Fibroblast of the aortic adventitia (primary cell): ENCODE data around the gene KIFBP. TPM values are rescaled to one million over a fixed set of nuclear protein-coding genes. Genes with fewer than 3 reads are reported as not detected.

ENCODE experiments used
- DNase-seq: peaks from one replicate; pipeline ENCODE4 v3.0.0-alpha.2; 2010; ENCODE audit warnings: low read depth
- H3K4me3 ChIP-seq: 2 replicates; pipeline ENCODE4 v1.5.1; 2011; ENCODE audit warnings: low read depth, mild to moderate bottlenecking, control low read depth, low read length, moderate library complexity
- CTCF ChIP-seq: IDR thresholded peaks from 2 replicates; pipeline ENCODE4 v1.5.1; 2011; ENCODE audit warnings: mild to moderate bottlenecking, low read length, control low read depth, inconsistent platforms; ENCODE audit not compliant: insufficient read depth
- total RNA-seq: library from RNA; depleted of rRNA; stranded (reverse); fragments of >200 nt; gene quantifications from 2 replicates; pipeline ENCODE4 v1.2.3, GENCODE V29; 2012; ENCODE audit warnings: low replicate concordance

The KIFBP gene
- total RNA-seq, 1 donor = 59.3 TPM

GRCh38 chr10:69043931-69044531 lies 55.4 kb downstream of the KIFBP start:
- DNase-seq = no peak
- no peak for TF ChIP-seq CTCF
- H3K4me3 ChIP-seq = no peak overlapping the region

GRCh38 chr10:69044546-69044945 lies 55.9 kb downstream of the KIFBP start:
- H3K4me3 ChIP-seq = no peak overlapping the region
- no peak for DNase-seq
- no peak for TF ChIP-seq CTCF

- peak; percentile 79 for DNase-seq
- H3K4me3 ChIP-seq = no peak overlapping the region
- TF ChIP-seq CTCF = no peak
These were observed 57.1 kb downstream of the KIFBP start for GRCh38 chr10:69045441-69046300.

- H3K4me3 ChIP-seq = no peak overlapping the region
- DNase-seq = no peak
- TF ChIP-seq CTCF = no peak
These were observed 58.7 kb downstream of the KIFBP start for GRCh38 chr10:69047111-69047832.

GRCh38 chr10:69048103-69048502 lies 59.5 kb downstream of the KIFBP start:
- no peak overlapping the region for H3K4me3 ChIP-seq
- DNase-seq = no peak
- no peak for TF ChIP-seq CTCF

GRCh38 chr10:69049566-69049961 lies 61.0 kb downstream of the KIFBP start:
- TF ChIP-seq CTCF = no peak
- DNase-seq = no peak

More at GRCh38 chr10:69049566-69049961, 61.0 kb downstream of the KIFBP start:
- H3K4me3 ChIP-seq = no peak overlapping the region
